Right lobe of liver (tissue), 6 donors: ENCODE results near the gene CHMP5. TPM values are rescaled to one million over a fixed set of nuclear protein-coding genes. Genes with fewer than 3 reads are reported as not detected.

ENCODE experiments used
- ATAC-seq, 4 donors: fragments of 200-7000 bp; cut with Tn5 transposase; one replicate each; pipeline ENCODE4 v1.9.1; 2020; ENCODE audit warnings: mild to moderate bottlenecking in 4 of 4, moderate library complexity in 4 of 4
- DNase-seq, 3 donors: peaks; one replicate each; pipeline ENCODE4 v3.0.0-alpha.2; 2020
- H3K27ac ChIP-seq, 3 donors: fragments of 200-600 bp; one replicate each; pipeline ENCODE4 v1.8.0; 2022
- H3K27me3 ChIP-seq, 2 donors: fragments of 200-600 bp; one replicate each; pipeline ENCODE4 v1.8.0; 2022
- H3K36me3 ChIP-seq, 4 donors: fragments of 200-600 bp; sonication (generic) in 1 of 4; one replicate each; pipeline versions ENCODE4 v1.5.1 to v1.8.0; 2017 to 2022; ENCODE audit warnings: control low read depth in 1 of 4
- H3K4me1 ChIP-seq, 4 donors: fragments of 200-600 bp; sonication (generic) in 1 of 4; one replicate each; pipeline versions ENCODE4 v1.5.1 to v1.8.0; 2017 to 2022; ENCODE audit warnings: control low read depth in 1 of 4
- H3K4me3 ChIP-seq, 3 donors: fragments of 200-600 bp; one replicate each; pipeline ENCODE4 v1.8.0; 2022
- H3K9me3 ChIP-seq, 4 donors: fragments of 200-600 bp; sonication (generic) in 1 of 4; one replicate each; pipeline versions ENCODE4 v1.5.1 to v1.8.0; 2017 to 2022; ENCODE audit warnings: control low read depth in 1 of 4
- CTCF ChIP-seq, 4 donors: fragments of 200-600 bp in 3 of 4; fragments of 450-650 bp in 1 of 4; IDR thresholded peaks; one replicate each; pipeline versions ENCODE4 v1.5.1 to v1.8.0; 2016 to 2022; ENCODE audit warnings: antibody characterized with exemption in 4 of 4, mild to moderate bottlenecking in 2 of 4
- POLR2A ChIP-seq: fragments of 450-650 bp; IDR thresholded peaks from one replicate; pipeline ENCODE4 v1.6.1; 2017; ENCODE audit warnings: antibody characterized with exemption, mild to moderate bottlenecking
- WGBS: methylation state at CpG from one replicate; pipeline ENCODE4 v1.1.6; 2018; ENCODE audit warnings: low coverage, low lambda C conversion rate; ENCODE audit not compliant: insufficient coverage; ENCODE audit errors: missing lambda C conversion rate; 5-methylcytosine and 5-hydroxymethylcytosine counted together
- intact Hi-C, 2 donors: fragments of 100-400 bp; cut with DNase I; formaldehyde crosslinking; loops; one replicate each; pipeline versions ENCODE4 v1.11.2 to v1.14.1; 2022
- total RNA-seq, 6 experiments: library from RNA; depleted of rRNA in 2 of 6; stranded (reverse); fragments of >200 nt in 2 of 6; fragmentation: NEBNext Ultra II Directional in 3 of 6; extraction: Animal tissue kit (Norgen Biotek cat#: 25700) in 3 of 6; gene quantifications; one replicate each; pipeline versions ENCODE4 v1.1.0 to v1.2.4, GENCODE V29; 2016 to 2023
- donor health status: DM: no; HTN: yes; CAD: no.
- donor health status: DM: no; HTN: no; CAD: no.
- donor health status: DM: no; HTN: no; CAD: no.
- donor health status: DM: no; HTN: yes; CAD: no.
- donor health status: DM: no; HTN: yes; CAD: no.

The CHMP5 gene
- total RNA-seq, 6 experiments from 2014 or later, result 19.7 to 30.3 (median 26.0) TPM

DNA sequence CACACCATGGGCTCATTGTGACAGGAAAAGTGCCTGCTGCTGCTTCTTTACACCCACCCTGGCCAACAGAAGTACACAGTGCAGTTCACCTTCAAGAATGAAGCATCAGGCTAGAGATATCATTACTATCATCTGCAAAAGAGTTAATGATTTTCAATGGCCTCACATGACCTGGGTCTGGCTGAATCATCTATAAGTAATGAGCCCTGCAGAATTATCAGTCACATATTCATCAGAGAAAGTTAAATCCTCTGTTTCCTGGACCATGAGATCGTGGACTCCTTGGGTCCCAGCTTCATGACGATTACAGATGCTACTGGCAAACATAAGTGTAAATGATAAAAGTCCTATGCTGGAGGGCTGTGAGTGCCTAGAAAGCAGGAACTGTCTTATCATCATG, 8.6 kb upstream of the CHMP5 start:
- 92% methylated on average over 2 of the region's 2 CpGs for WGBS
- Histone ChIP-seq H3K36me3 (peaks cover 7 to 84% (median 47%) of the 10 kb centered on the region in 4 donors), H3K4me3 (no peak overlapping the region), H3K9me3 (no peaks in the 10 kb centered on the region), H3K4me1 (no peaks in the 10 kb centered on the region), H3K27me3 (no peaks in the 10 kb centered on the region), H3K27ac (no peak overlapping the region)
- DNase-seq (no peak), ATAC-seq (no peak)
- TF ChIP-seq POLR2A (no peak), CTCF (IDR thresholded peaks at IDR 0.05) (no peak)
- intact Hi-C loops, result no loop called here

GRCh38 chr9:33257276-33257675, 7.6 kb upstream of the CHMP5 start:
- DNase-seq (no peak), ATAC-seq (no peak)
- intact Hi-C loops, result no loop called here
- no peak for TF ChIP-seq POLR2A
- no peak for TF ChIP-seq CTCF (IDR thresholded peaks at IDR 0.05)
- WGBS, result 92% methylated on average over 4 of the region's 4 CpGs
- no peak overlapping the region for H3K4me3 ChIP-seq
- no peaks in the 10 kb centered on the region for H3K9me3 ChIP-seq
- H3K27me3 ChIP-seq, result no peaks in the 10 kb centered on the region
- H3K4me1 ChIP-seq, result no peaks in the 10 kb centered on the region
- no peak overlapping the region for H3K27ac ChIP-seq
- peaks cover 7 to 95% (median 49%) of the 10 kb centered on the region in 4 donors for H3K36me3 ChIP-seq

GRCh38 chr9:33260372-33260771, 4.5 kb upstream of the CHMP5 start:
- WGBS, result 71% methylated on average over 1 of the region's 1 CpG
- ATAC-seq, result no peak
- Histone ChIP-seq H3K4me3 (no peak overlapping the region), H3K9me3 (no peaks in the 10 kb centered on the region), H3K27me3 (no peaks in the 10 kb centered on the region), H3K36me3 (peaks cover 5 to 72% (median 34%) of the 10 kb centered on the region in 4 donors), H3K27ac (no peak overlapping the region), H3K4me1 (peaks cover 0 to 10% (median 4%) of the 10 kb centered on the region in 4 donors)
- TF ChIP-seq CTCF (IDR thresholded peaks at IDR 0.05) (no peak), POLR2A (no peak)
- intact Hi-C loops, result no loop called here
- no peak for DNase-seq

GRCh38 chr9:33263131-33264002, 1.5 kb upstream of the CHMP5 start:
- DNase-seq (peak in 2 of 3 donors; percentile 54 to 58), ATAC-seq (peak; percentile 1 to 13 (median 4))
- peaks cover 0 to 16% (median 7%) of the 10 kb centered on the region in 4 donors for H3K4me1 ChIP-seq
- H3K27ac ChIP-seq, result peak overlapping the region; percentile 75 to 82 (median 76)
- H3K9me3 ChIP-seq, result no peaks in the 10 kb centered on the region
- TF ChIP-seq CTCF (IDR thresholded peaks at IDR 0.05), result no peak
- TF ChIP-seq POLR2A, result no peak
- whole genome bisulfite sequencing, result 8% methylated on average over 21 of the region's 25 CpGs
- H3K4me3 ChIP-seq, result peak overlapping the region; percentile 64 to 97 (median 95)
- peaks cover 0 to 65% (median 23%) of the 10 kb centered on the region in 4 donors for H3K36me3 ChIP-seq
- no peaks in the 10 kb centered on the region for H3K27me3 ChIP-seq
- intact Hi-C loops, result no loop called here
